ENCODE data around the gene RGSL1. TPM values are rescaled to one million over a fixed set of nuclear protein-coding genes. Genes with fewer than 3 reads are reported as not detected.
"Not testable (repeated sequence)": the region's sequence is repeated elsewhere in the genome, so short reads cannot be mapped to it uniquely, and the experiment has no call there.

Gene RGSL1
- total and polyA plus RNA-seq, 2 donors (not counting 1 experiment from before 2014, with no cell fraction given), result not detected

DNA sequence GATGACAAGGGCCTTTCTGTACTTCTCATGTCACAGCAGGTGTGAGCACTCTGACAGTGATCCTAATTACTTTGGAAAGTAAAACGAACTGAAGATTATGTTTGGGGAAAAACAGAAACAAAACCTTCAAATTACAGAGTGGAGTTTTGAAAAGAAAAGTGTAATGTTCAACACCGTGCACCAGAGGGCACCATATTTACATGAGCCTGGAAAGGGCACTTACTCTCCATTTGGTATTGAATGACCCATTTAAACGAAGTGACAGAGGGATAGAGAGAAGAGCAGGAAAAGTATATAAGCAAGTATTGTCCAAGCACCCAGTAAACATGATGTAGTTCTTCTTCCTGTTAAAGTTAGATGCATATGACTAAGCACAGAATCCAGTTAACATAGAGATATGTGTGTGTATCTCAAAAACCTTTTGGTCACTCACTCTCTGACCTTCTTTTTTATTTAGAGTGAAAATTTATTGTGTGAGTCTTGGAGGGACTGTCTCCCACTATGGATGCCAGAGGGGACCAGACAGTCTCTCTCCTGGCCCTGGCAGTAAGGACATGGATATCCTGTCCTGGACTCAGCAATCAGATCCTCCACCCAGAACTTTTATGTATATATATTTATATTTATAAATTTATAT is 3.8 kb upstream of the RGSL1 start:
- no peaks in the 10 kb centered on the region for H3K27me3 ChIP-seq (ENCODE audit: control insufficient read depth, insufficient read depth, low read length)
- H3K27ac ChIP-seq (ENCODE audit: insufficient read depth, low read length), result no peak overlapping the region
- H3K79me2 ChIP-seq (ENCODE audit: control insufficient read depth, insufficient read depth, low read length), result no peaks in the 10 kb centered on the region
- no peaks in the 10 kb centered on the region for H3K36me3 ChIP-seq (ENCODE audit: control insufficient read depth, insufficient read depth, low read length)
- peak overlapping the region; percentile 0 for H3K4me2 ChIP-seq (ENCODE audit: extremely low read depth, insufficient read depth, low read length)
- H4K20me1 ChIP-seq (ENCODE audit: control insufficient read depth, extremely low read depth, insufficient read depth, low read length), result no peaks in the 10 kb centered on the region
- no peak overlapping the region for H2AFZ ChIP-seq (ENCODE audit: low read length)
- H3K4me1 ChIP-seq (ENCODE audit: control insufficient read depth, extremely low read depth, insufficient read depth, low read length), result no peaks in the 10 kb centered on the region
- no peaks in the 10 kb centered on the region for H3K9me3 ChIP-seq (ENCODE audit: control insufficient read depth, insufficient read depth, low read depth, low read length)
- TF ChIP-seq, protein P1, sequence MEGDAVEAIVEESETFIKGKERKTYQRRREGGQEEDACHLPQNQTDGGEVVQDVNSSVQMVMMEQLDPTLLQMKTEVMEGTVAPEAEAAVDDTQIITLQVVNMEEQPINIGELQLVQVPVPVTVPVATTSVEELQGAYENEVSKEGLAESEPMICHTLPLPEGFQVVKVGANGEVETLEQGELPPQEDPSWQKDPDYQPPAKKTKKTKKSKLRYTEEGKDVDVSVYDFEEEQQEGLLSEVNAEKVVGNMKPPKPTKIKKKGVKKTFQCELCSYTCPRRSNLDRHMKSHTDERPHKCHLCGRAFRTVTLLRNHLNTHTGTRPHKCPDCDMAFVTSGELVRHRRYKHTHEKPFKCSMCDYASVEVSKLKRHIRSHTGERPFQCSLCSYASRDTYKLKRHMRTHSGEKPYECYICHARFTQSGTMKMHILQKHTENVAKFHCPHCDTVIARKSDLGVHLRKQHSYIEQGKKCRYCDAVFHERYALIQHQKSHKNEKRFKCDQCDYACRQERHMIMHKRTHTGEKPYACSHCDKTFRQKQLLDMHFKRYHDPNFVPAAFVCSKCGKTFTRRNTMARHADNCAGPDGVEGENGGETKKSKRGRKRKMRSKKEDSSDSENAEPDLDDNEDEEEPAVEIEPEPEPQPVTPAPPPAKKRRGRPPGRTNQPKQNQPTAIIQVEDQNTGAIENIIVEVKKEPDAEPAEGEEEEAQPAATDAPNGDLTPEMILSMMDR (conservative IDR thresholded peaks at IDR 0.05 in 1 of 2, IDR thresholded peaks at IDR 0.05 in 1 of 2; ENCODE audit: low read depth in 1 of 2, low read length in 2 of 2), result peak; percentile 63 to 69
- no peak for TF ChIP-seq EZH2 (IDR thresholded peaks at IDR 0.05; ENCODE audit: low read length, missing control alignments)
- no peak overlapping the region for H3K4me3 ChIP-seq (replicated peaks in 1 of 4; ENCODE audit: control extremely low read depth in 1 of 4, insufficient read depth in 1 of 4, low read depth in 3 of 4, low read length in 4 of 4)
- DNase-seq (ENCODE audit: low read depth in 2 of 2), result peak; percentile 14 to 48
- no peak overlapping the region for H3K9ac ChIP-seq (ENCODE audit: insufficient read depth, low read length)

DNA sequence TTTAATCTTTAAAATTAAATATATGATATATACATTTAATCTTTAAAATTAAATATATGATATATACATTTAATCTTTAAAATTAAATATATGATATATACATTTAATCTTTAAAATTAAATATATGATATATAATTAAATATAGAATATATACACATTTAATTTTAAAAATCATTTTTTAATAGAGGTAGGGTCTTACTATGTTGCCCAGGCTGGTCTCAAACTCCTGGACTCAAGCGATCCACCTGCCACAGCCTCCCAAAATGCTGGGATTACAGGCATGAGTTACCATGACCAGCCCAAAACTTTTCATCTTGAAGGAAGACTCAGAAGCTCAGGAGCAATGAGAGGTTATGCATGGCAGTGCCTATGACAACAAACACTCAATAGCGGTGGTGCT is 2.8 kb upstream of the RGSL1 start:
- not testable (repeated sequence) for H3K27ac ChIP-seq (ENCODE audit: insufficient read depth, low read length); H3K36me3 ChIP-seq (ENCODE audit: control insufficient read depth, insufficient read depth, low read length); H3K9me3 ChIP-seq (ENCODE audit: control insufficient read depth, insufficient read depth, low read depth, low read length); H3K9ac ChIP-seq (ENCODE audit: insufficient read depth, low read length); H2AFZ ChIP-seq (ENCODE audit: low read length); H3K27me3 ChIP-seq (ENCODE audit: control insufficient read depth, insufficient read depth, low read length); H3K4me3 ChIP-seq (replicated peaks in 1 of 4; ENCODE audit: control extremely low read depth in 1 of 4, insufficient read depth in 1 of 4, low read depth in 3 of 4, low read length in 4 of 4); DNase-seq (ENCODE audit: low read depth in 2 of 2); H3K4me1 ChIP-seq (ENCODE audit: control insufficient read depth, extremely low read depth, insufficient read depth, low read length); H3K79me2 ChIP-seq (ENCODE audit: control insufficient read depth, insufficient read depth, low read length); H3K4me2 ChIP-seq (ENCODE audit: extremely low read depth, insufficient read depth, low read length); H4K20me1 ChIP-seq (ENCODE audit: control insufficient read depth, extremely low read depth, insufficient read depth, low read length)

DNA sequence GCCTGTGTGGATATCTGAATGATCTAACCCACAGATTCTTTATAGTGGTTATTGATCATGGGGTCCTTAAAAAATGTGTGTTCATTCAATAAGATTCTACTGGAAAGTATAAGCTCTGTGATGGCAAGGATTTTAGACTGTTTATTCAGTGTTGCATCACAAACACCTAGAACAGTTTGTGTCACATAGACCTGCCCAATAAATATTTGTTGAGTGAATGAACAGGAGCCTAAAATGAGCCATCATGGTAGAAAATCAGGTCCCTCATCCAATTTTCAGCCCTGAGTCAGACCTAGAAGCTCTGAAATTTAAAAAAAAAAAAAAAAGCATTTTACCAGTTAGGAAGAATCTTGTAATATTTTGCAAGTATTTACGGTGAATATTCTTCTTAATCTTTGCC is 2.3 kb upstream of the RGSL1 start:
- no peak for TF ChIP-seq EZH2 (IDR thresholded peaks at IDR 0.05; ENCODE audit: low read length, missing control alignments)
- TF ChIP-seq, protein P1 (conservative IDR thresholded peaks at IDR 0.05 in 1 of 2, IDR thresholded peaks at IDR 0.05 in 1 of 2; ENCODE audit: low read depth in 1 of 2, low read length in 2 of 2), result no peak
- Histone ChIP-seq H3K9me3 (ENCODE audit: control insufficient read depth, insufficient read depth, low read depth, low read length) (no peaks in the 10 kb centered on the region), H3K9ac (ENCODE audit: insufficient read depth, low read length) (no peak overlapping the region), H3K27ac (ENCODE audit: insufficient read depth, low read length) (no peak overlapping the region), H4K20me1 (ENCODE audit: control insufficient read depth, extremely low read depth, insufficient read depth, low read length) (no peaks in the 10 kb centered on the region), H3K36me3 (ENCODE audit: control insufficient read depth, insufficient read depth, low read length) (no peaks in the 10 kb centered on the region), H3K4me3 (replicated peaks in 1 of 4; ENCODE audit: control extremely low read depth in 1 of 4, insufficient read depth in 1 of 4, low read depth in 3 of 4, low read length in 4 of 4) (no peak overlapping the region), H3K4me2 (ENCODE audit: extremely low read depth, insufficient read depth, low read length) (no peak overlapping the region), H3K27me3 (ENCODE audit: control insufficient read depth, insufficient read depth, low read length) (no peaks in the 10 kb centered on the region), H3K4me1 (ENCODE audit: control insufficient read depth, extremely low read depth, insufficient read depth, low read length) (no peaks in the 10 kb centered on the region), H3K79me2 (ENCODE audit: control insufficient read depth, insufficient read depth, low read length) (no peaks in the 10 kb centered on the region), H2AFZ (ENCODE audit: low read length) (no peak overlapping the region)
- no peak for DNase-seq (ENCODE audit: low read depth in 2 of 2)

All from fibroblast of lung (primary cell).